ENCODE measurements around the gene TM4SF20. TPM values are rescaled to one million over a fixed set of nuclear protein-coding genes. Genes with fewer than 3 reads are reported as not detected.

The TM4SF20 gene
- total and polyA plus RNA-seq, 10 of the 15 experiments (the other 5 are each of a cell fraction or from before 2014, with no cell fraction given) = 0.04 to 0.07 TPM; not detected in 8

DNA sequence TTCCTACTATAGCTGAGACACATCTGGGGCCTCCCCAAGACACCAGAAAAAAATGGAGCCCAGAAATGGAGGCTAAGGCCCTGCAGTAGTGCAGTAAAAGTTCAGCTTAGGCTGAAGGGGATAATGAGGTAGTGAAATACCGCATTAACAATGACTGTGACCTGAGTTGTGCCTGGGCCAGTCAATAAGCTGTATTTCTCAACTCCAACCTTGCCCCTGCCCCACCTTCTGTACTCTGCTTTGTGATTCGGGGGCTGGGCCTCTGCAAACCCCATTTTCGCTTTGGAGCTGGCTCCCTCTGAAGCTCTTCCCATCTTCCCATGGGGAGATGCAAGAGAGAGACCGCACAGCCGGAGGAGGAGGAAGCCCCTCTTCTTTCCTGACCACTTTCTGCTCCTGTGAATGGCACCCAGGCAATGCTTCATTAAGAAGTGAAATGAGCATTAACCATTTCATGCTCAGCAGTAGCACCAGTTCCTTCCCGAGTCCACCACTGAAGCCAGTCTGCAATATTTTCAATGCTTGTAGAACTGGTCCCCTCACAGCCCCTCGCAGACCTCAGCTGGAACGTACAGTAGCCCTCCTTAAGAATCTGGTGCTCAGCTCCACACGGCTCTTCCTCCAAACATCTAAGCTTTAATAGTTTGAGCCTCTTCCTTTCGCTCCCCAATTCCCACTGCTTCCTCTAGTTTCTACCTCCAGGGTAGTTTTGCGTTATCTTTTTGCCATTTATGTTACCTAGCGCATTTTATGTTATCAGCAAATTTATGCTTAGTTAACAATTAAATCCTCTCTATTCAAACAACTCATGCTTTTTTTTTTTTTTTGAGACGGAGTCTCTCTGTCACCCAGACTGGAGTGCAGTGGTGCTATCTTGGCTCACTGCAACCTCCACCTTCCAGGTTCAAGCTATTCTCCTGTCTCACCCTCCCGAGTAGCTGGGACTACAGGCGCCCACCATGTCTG lies 41.3 kb upstream of the TM4SF20 start:
- no peak for FAIRE-seq
- no peak for DNase-seq (ENCODE audit: low read depth, low spot score)
- no peaks in the 10 kb centered on the region for H3K27me3 ChIP-seq (replicated peaks in 1 of 2; ENCODE audit: control insufficient read depth in 2 of 2, insufficient read depth in 2 of 2, low read length in 1 of 2)
- peaks cover 14% of the 10 kb centered on the region for H3K4me1 ChIP-seq (ENCODE audit: control insufficient read depth, insufficient read depth, low read length)
- H3K27ac ChIP-seq (ENCODE audit: control insufficient read depth, insufficient read depth) = no peak overlapping the region
- no peak for ATAC-seq
- in situ Hi-C loops (cut with MboI) (no loop called here), intact Hi-C loops (cut with micrococcal nuclease; ENCODE audit: unreplicated experiment) (no loop called here)
- no peaks in the 10 kb centered on the region for H4K20me1 ChIP-seq (ENCODE audit: control insufficient read depth, insufficient read depth)
- no peak for TF ChIP-seq RAD51 (IDR thresholded peaks at IDR 0.05)
- no peak for TF ChIP-seq KDM1A (IDR thresholded peaks at IDR 0.05; ENCODE audit: borderline replicate concordance)
- no peak for TF ChIP-seq SRF (IDR thresholded peaks at IDR 0.05; ENCODE audit: low read depth in 2 of 2, low read length in 2 of 2)
- no peak overlapping the region for H3K9ac ChIP-seq (ENCODE audit: control insufficient read depth, insufficient read depth, low read length)
- SMC1A ChIA-PET (ENCODE audit: uncharacterized antibody, unreplicated experiment) = interaction anchor here (0.7 to 2.0 kb wide), 2 partner anchors 15 to 278 kb away, joined by 3 to 6 read pairs; no protein-coding TSS in a partner anchor
- no peaks in the 10 kb centered on the region for H3K79me2 ChIP-seq (ENCODE audit: control insufficient read depth, insufficient read depth, low read length)
- WGBS (ENCODE audit: insufficient coverage, insufficient replicate concordance, low lambda C conversion rate, missing lambda C conversion rate) = 81% methylated on average over 15 of the region's 15 CpGs
- RAD21 ChIA-PET (ENCODE audit: unreplicated experiment) = no interaction called here
- no peak overlapping the region for H3K4me2 ChIP-seq (ENCODE audit: control insufficient read depth, insufficient read depth)
- H2AFZ ChIP-seq (ENCODE audit: control insufficient read depth, low read depth, low read length) = no peak overlapping the region
- CTCF ChIA-PET = interaction anchor here (0.7 to 1.3 kb wide), 2 partner anchors 15 to 346 kb away, joined by 3 read pairs; no protein-coding TSS in a partner anchor
- no peaks in the 10 kb centered on the region for H3K9me3 ChIP-seq (replicated peaks; ENCODE audit: control insufficient read depth, insufficient read depth, low read length)
- H3K36me3 ChIP-seq (ENCODE audit: control insufficient read depth in 2 of 2, insufficient read depth in 2 of 2, low read length in 1 of 2) = no peaks in the 10 kb centered on the region
- POLR2A ChIA-PET = no interaction called here
- H3K4me3 ChIP-seq = no peak overlapping the region
- BruUV-seq (replicated peaks) = no TSS peak

GRCh38 chr2:227416701-227417100 lies 37.6 kb upstream of the TM4SF20 start:
- Histone ChIP-seq H3K36me3 (ENCODE audit: control insufficient read depth in 2 of 2, insufficient read depth in 2 of 2, low read length in 1 of 2) (no peaks in the 10 kb centered on the region), H3K9ac (ENCODE audit: control insufficient read depth, insufficient read depth, low read length) (no peak overlapping the region), H3K79me2 (ENCODE audit: control insufficient read depth, insufficient read depth, low read length) (no peaks in the 10 kb centered on the region), H4K20me1 (ENCODE audit: control insufficient read depth, insufficient read depth) (no peaks in the 10 kb centered on the region), H3K27ac (ENCODE audit: control insufficient read depth, insufficient read depth) (no peak overlapping the region), H3K27me3 (replicated peaks in 1 of 2; ENCODE audit: control insufficient read depth in 2 of 2, insufficient read depth in 2 of 2, low read length in 1 of 2) (no peaks in the 10 kb centered on the region), H3K4me3 (no peak overlapping the region), H3K4me1 (ENCODE audit: control insufficient read depth, insufficient read depth, low read length) (peaks cover 24% of the 10 kb centered on the region), H3K9me3 (replicated peaks; ENCODE audit: control insufficient read depth, insufficient read depth, low read length) (no peaks in the 10 kb centered on the region), H2AFZ (ENCODE audit: control insufficient read depth, low read depth, low read length) (no peak overlapping the region), H3K4me2 (ENCODE audit: control insufficient read depth, insufficient read depth) (no peak overlapping the region)
- RAD21 ChIA-PET (ENCODE audit: unreplicated experiment) = interaction anchor here (1.7 to 2.0 kb wide), 2 partner anchors 10 to 43 kb away, joined by 6 to 8 read pairs; no protein-coding TSS in a partner anchor
- SMC1A ChIA-PET (ENCODE audit: uncharacterized antibody, unreplicated experiment) = interaction anchor here (1.5 to 13.3 kb wide), 6 partner anchors 9 to 95 kb away, joined by 3 to 191 read pairs (median 6); no protein-coding TSS in a partner anchor
- intact Hi-C loops (cut with micrococcal nuclease; ENCODE audit: unreplicated experiment) (no loop called here), in situ Hi-C loops (cut with MboI) (no loop called here)
- 69% methylated on average over 4 of the region's 4 CpGs for WGBS (ENCODE audit: insufficient coverage, insufficient replicate concordance, low lambda C conversion rate, missing lambda C conversion rate)
- ATAC-seq = no peak; the same call in 2 of the 3 replicates
- DNase-seq (ENCODE audit: low read depth, low spot score) = no peak
- POLR2A ChIA-PET = no interaction called here
- CTCF ChIA-PET = interaction anchor here (2.1 kb wide), 1 partner anchor 63 kb away, joined by 6 read pairs; no protein-coding TSS in a partner anchor
- no TSS peak for BruUV-seq (replicated peaks)
- no peak for FAIRE-seq
- TF ChIP-seq ZSCAN29 (IDR thresholded peaks at IDR 0.05) (no peak), TAF1 (IDR thresholded peaks at IDR 0.05; ENCODE audit: borderline replicate concordance, low read depth, low read length) (no peak), SP1 (IDR thresholded peaks at IDR 0.05; ENCODE audit: low read depth, low read length) (no peak), SIN3A (IDR thresholded peaks at IDR 0.05; ENCODE audit: low read depth, low read length) (no peak), STAT1 (conservative IDR thresholded peaks at IDR 0.05) (no peak), TCF3 (IDR thresholded peaks at IDR 0.05; ENCODE audit: borderline replicate concordance, insufficient read depth, low read depth, low read length) (no peak), BMI1 (IDR thresholded peaks at IDR 0.05; ENCODE audit: borderline replicate concordance) (no peak), MTA3 (IDR thresholded peaks at IDR 0.05; ENCODE audit: borderline replicate concordance, low read length) (no peak), NFYA (IDR thresholded peaks at IDR 0.05; ENCODE audit: borderline replicate concordance, low read depth, low read length) (no peak), CBX5 (IDR thresholded peaks at IDR 0.05; ENCODE audit: low read depth) (no peak), PAX8 (IDR thresholded peaks at IDR 0.05) (no peak), POLR2AphosphoS5 (IDR thresholded peaks at IDR 0.05; ENCODE audit: low read length) (no peak)
- TF ChIP-seq, protein P1, sequence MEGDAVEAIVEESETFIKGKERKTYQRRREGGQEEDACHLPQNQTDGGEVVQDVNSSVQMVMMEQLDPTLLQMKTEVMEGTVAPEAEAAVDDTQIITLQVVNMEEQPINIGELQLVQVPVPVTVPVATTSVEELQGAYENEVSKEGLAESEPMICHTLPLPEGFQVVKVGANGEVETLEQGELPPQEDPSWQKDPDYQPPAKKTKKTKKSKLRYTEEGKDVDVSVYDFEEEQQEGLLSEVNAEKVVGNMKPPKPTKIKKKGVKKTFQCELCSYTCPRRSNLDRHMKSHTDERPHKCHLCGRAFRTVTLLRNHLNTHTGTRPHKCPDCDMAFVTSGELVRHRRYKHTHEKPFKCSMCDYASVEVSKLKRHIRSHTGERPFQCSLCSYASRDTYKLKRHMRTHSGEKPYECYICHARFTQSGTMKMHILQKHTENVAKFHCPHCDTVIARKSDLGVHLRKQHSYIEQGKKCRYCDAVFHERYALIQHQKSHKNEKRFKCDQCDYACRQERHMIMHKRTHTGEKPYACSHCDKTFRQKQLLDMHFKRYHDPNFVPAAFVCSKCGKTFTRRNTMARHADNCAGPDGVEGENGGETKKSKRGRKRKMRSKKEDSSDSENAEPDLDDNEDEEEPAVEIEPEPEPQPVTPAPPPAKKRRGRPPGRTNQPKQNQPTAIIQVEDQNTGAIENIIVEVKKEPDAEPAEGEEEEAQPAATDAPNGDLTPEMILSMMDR (IDR thresholded peaks at IDR 0.05 in 2 of 3, conservative IDR thresholded peaks at IDR 0.05 in 1 of 3; ENCODE audit: control insufficient read depth in 2 of 3, extremely low read depth in 1 of 3, insufficient read depth in 1 of 3, low read depth in 3 of 3, low read length in 3 of 3) = no peak

All from GM12878 (cell line).